Omental fat pad (tissue), 4 donors: Measurements from ENCODE around the gene CFHR2. TPM values are rescaled to one million over a fixed set of nuclear protein-coding genes. Genes with fewer than 3 reads are reported as not detected.
"Not testable (repeated sequence)": the region's sequence is repeated elsewhere in the genome, so short reads cannot be mapped to it uniquely, and the experiment has no call there.

Experiments used
- ATAC-seq: fragments of 150-250 bp; one replicate; pipeline ENCODE4 v1.9.1; 2016; ENCODE audit warnings: mild to moderate bottlenecking, moderate library complexity; ENCODE audit not compliant: low FRiP score
- DNase-seq: peaks from one replicate; pipeline ENCODE4 v3.0.0-alpha.2; 2019; ENCODE audit warnings: low spot score
- CTCF ChIP-seq, 3 donors: fragments of 450-650 bp; IDR thresholded peaks; one replicate each; pipeline ENCODE4 v1.5.1; 2016 to 2017; ENCODE audit warnings: antibody characterized with exemption in 3 of 3, mild to moderate bottlenecking in 3 of 3, moderate library complexity in 2 of 3
- total RNA-seq, 4 donors: library from RNA; depleted of rRNA; stranded (reverse); fragments of >200 nt; gene quantifications; one replicate each; pipeline ENCODE4 v1.1.0, GENCODE V29; 2016

The CFHR2 gene
- not detected for total RNA-seq

- not testable (repeated sequence) for DNase-seq, ATAC-seq
These were observed at the start of gene CFHR2 for GRCh38 chr1:196943568-196943967. TSS of gene CFHR2 (plus strand) at chr1:196943738. CDS start at chr1:196943881, 143 bp downstream.

- ATAC-seq (no peak), DNase-seq (no peak)
- no peak for TF ChIP-seq CTCF (IDR thresholded peaks at IDR 0.05)
These were observed 47.2 kb upstream of the CFHR2 start for GRCh38 chr1:196896355-196896754.

- ATAC-seq: no peak
- no peak for TF ChIP-seq CTCF (IDR thresholded peaks at IDR 0.05)
- DNase-seq: no peak
These were observed 46.2 kb upstream of the CFHR2 start for GRCh38 chr1:196897158-196897828.

GRCh38 chr1:196902344-196902743, 41.2 kb upstream of the CFHR2 start:
- ATAC-seq (no peak), DNase-seq (no peak)
- TF ChIP-seq CTCF (IDR thresholded peaks at IDR 0.05): no peak

GRCh38 chr1:196910215-196910614, 33.3 kb upstream of the CFHR2 start:
- no peak for TF ChIP-seq CTCF (IDR thresholded peaks at IDR 0.05)
- DNase-seq (no peak), ATAC-seq (no peak)

GRCh38 chr1:196912283-196912682, 31.3 kb upstream of the CFHR2 start:
- not testable (repeated sequence) for DNase-seq, ATAC-seq

- not testable (repeated sequence) for DNase-seq, ATAC-seq
These were observed 16.7 kb upstream of the CFHR2 start for GRCh38 chr1:196926839-196927238.

GRCh38 chr1:196932853-196933252, 10.7 kb upstream of the CFHR2 start:
- not testable (repeated sequence) for DNase-seq, ATAC-seq

- ATAC-seq: no peak
- DNase-seq: no peak
- no peak for TF ChIP-seq CTCF (IDR thresholded peaks at IDR 0.05)
These were observed 9.9 kb upstream of the CFHR2 start for GRCh38 chr1:196933531-196934189.

GRCh38 chr1:196941474-196941873, 2.1 kb upstream of the CFHR2 start:
- not testable (repeated sequence) for ATAC-seq, DNase-seq
